Measurements from ENCODE around the gene CACNA1G.

GRCh38 chr17:50589095-50589705 is 28.7 kb downstream of the CACNA1G start:
- TF ChIP-seq CTCF (IDR thresholded peaks at IDR 0.05) (no peak), EZH2phosphoT487 (IDR thresholded peaks at IDR 0.05) (no peak), EZH2 (IDR thresholded peaks at IDR 0.05) (no peak)
